Caco-2 (cell line): ENCODE data around the gene FUBP3. TPM values are rescaled to one million over a fixed set of nuclear protein-coding genes. Genes with fewer than 3 reads are reported as not detected.

ENCODE experiments used
- BruUV-seq: library from RNA; stranded (reverse); fragments of 400-500 nt; replicated peaks from 2 replicates; lab custom pipeline; 2021; lab: Mats Ljungman, UMichigan
- CTCF ChIA-PET: fragments of 300-600 bp; sonication (Branson Sonifier 250); formaldehyde crosslinking; loops from one replicate; lab custom pipeline; 2022; ENCODE audit warnings: antibody characterized with exemption; lab: Charles Lee
- POLR2A ChIA-PET: fragments of 300-600 bp; sonication (Branson Sonifier 250); formaldehyde crosslinking; loops from one replicate; lab custom pipeline; 2022; ENCODE audit warnings: antibody characterized with exemption; lab: Charles Lee
- DNase-seq, 2 experiments: peaks; one replicate each; pipeline versions ENCODE4 v3.0.0 to v3.0.0-alpha.2; 2020 to 2022
- H3K27me3 ChIP-seq: replicated peaks from 2 replicates; pipeline ENCODE4 v1.6.0; 2011; ENCODE audit warnings: low read length; ENCODE audit not compliant: control insufficient read depth, insufficient read depth
- H3K36me3 ChIP-seq: 2 replicates; pipeline ENCODE4 v1.5.1; 2011; ENCODE audit warnings: low read length; ENCODE audit not compliant: control insufficient read depth, insufficient read depth
- H3K4me1 ChIP-seq: fragments of 250-450 bp; sonication (Bioruptor Pico); 2 replicates; pipeline ENCODE4 v1.5.1; 2020; ENCODE audit warnings: mild to moderate bottlenecking
- H3K4me3 ChIP-seq: 2 replicates; pipeline ENCODE4 v1.5.1; 2011; ENCODE audit warnings: low read depth, mild to moderate bottlenecking, control low read depth, low read length
- H3K9me3 ChIP-seq: fragments of 250-450 bp; sonication (Bioruptor Pico); 2 replicates; pipeline ENCODE4 v1.5.1; 2020; ENCODE audit warnings: mild to moderate bottlenecking, moderate library complexity
- H3K27ac Mint-ChIP-seq: one replicate; pipeline ENCODE4 v1.8.0; 2022; ENCODE audit warnings: mixed read lengths; ENCODE audit not compliant: unreplicated experiment
- H3K27me3 Mint-ChIP-seq: one replicate; pipeline ENCODE4 v1.8.0; 2022; ENCODE audit warnings: mixed read lengths; ENCODE audit not compliant: insufficient read depth, unreplicated experiment
- H3K36me3 Mint-ChIP-seq: one replicate; pipeline ENCODE4 v1.8.0; 2022; ENCODE audit warnings: mild to moderate bottlenecking, mixed read lengths; ENCODE audit not compliant: insufficient read depth, unreplicated experiment
- H3K4me1 Mint-ChIP-seq: one replicate; pipeline ENCODE4 v1.8.0; 2022; ENCODE audit warnings: low read depth, mixed read lengths; ENCODE audit not compliant: unreplicated experiment
- H3K4me3 Mint-ChIP-seq: one replicate; pipeline ENCODE4 v1.8.0; 2022; ENCODE audit warnings: mild to moderate bottlenecking, moderate library complexity, mixed read lengths; ENCODE audit not compliant: unreplicated experiment
- H3K9me3 Mint-ChIP-seq: one replicate; pipeline ENCODE4 v1.8.0; 2022; ENCODE audit warnings: mixed read lengths; ENCODE audit not compliant: unreplicated experiment
- CTCF ChIP-seq, 2 experiments: fragments of 200-600 bp in 1 of 2; IDR thresholded peaks; 1 replicate in 1 of 2; 2 replicates in 1 of 2; pipeline versions ENCODE4 v1.5.1 to v1.8.0; 2011 to 2022; ENCODE audit warnings: antibody characterized with exemption in 1 of 2, control low read depth in 1 of 2, inconsistent platforms in 1 of 2, low read depth in 1 of 2, low read length in 1 of 2, mild to moderate bottlenecking in 1 of 2, moderate library complexity in 1 of 2; ENCODE audit not compliant: insufficient read depth in 1 of 2, severe bottlenecking in 1 of 2, unreplicated experiment in 1 of 2
- intact Hi-C: fragments of 100-400 bp; cut with micrococcal nuclease; formaldehyde crosslinking; loops from one replicate; pipeline ENCODE4 v1.10.0; 2022; ENCODE audit not compliant: unreplicated experiment
- total RNA-seq: library from RNA; stranded (reverse); gene quantifications from 2 replicates; pipeline ENCODE4 v1.2.3, GENCODE V29; 2022

The FUBP3 gene
- total RNA-seq, 1 experiment from 2014 or later, result 76.1 TPM

- ChIA-PET POLR2A (interaction anchor here (0.6 kb wide), 1 partner anchor 39 kb away, joined by 3 read pairs; no protein-coding TSS in a partner anchor), CTCF (no interaction called here)
- Mint-ChIP-seq H3K9me3 (peaks cover 2% of the 10 kb centered on the region), H3K36me3 (no peaks in the 10 kb centered on the region), H3K4me1 (no peaks in the 10 kb centered on the region), H3K4me3 (no peak overlapping the region), H3K27ac (no peak overlapping the region), H3K27me3 (peaks cover 13% of the 10 kb centered on the region)
- intact Hi-C loops, result no loop called here
- Histone ChIP-seq H3K36me3 (no peaks in the 10 kb centered on the region), H3K4me1 (no peaks in the 10 kb centered on the region), H3K9me3 (no peaks in the 10 kb centered on the region), H3K4me3 (no peak overlapping the region), H3K27me3 (no peaks in the 10 kb centered on the region)
- DNase-seq, result no peak
- no TSS peak for BruUV-seq
- no peak for TF ChIP-seq CTCF (IDR thresholded peaks at IDR 0.05; ENCODE audit: insufficient read depth in 1 of 2, low read depth in 1 of 2, low read length in 1 of 2, severe bottlenecking in 1 of 2, unreplicated experiment in 1 of 2)
Observed at GRCh38 chr9:130651752-130652151, 72.4 kb downstream of the FUBP3 start.

GRCh38 chr9:130654879-130655278 lies 75.5 kb downstream of the FUBP3 start:
- CTCF ChIA-PET, result no interaction called here
- Mint-ChIP-seq H3K4me1 (no peaks in the 10 kb centered on the region), H3K27ac (no peak overlapping the region), H3K4me3 (no peak overlapping the region), H3K9me3 (no peaks in the 10 kb centered on the region), H3K36me3 (no peaks in the 10 kb centered on the region), H3K27me3 (peaks cover 25% of the 10 kb centered on the region)
- Histone ChIP-seq H3K9me3 (0 out of 2 replicates have a peak, but pooled peaks cover 6% of the 10 kb centered on the region), H3K27me3 (no peaks in the 10 kb centered on the region), H3K36me3 (no peaks in the 10 kb centered on the region), H3K4me3 (no peak overlapping the region), H3K4me1 (no peaks in the 10 kb centered on the region)
- no TSS peak for BruUV-seq
- POLR2A ChIA-PET, result no interaction called here
- no peak for TF ChIP-seq CTCF (IDR thresholded peaks at IDR 0.05; ENCODE audit: insufficient read depth in 1 of 2, low read depth in 1 of 2, low read length in 1 of 2, severe bottlenecking in 1 of 2, unreplicated experiment in 1 of 2)
- intact Hi-C loops, result no loop called here
- DNase-seq, result no peak

- Histone ChIP-seq H3K4me3 (no peak overlapping the region), H3K9me3 (0 out of 2 replicates have a peak, but pooled peaks cover 6% of the 10 kb centered on the region), H3K27me3 (peaks cover 6% of the 10 kb centered on the region), H3K36me3 (no peaks in the 10 kb centered on the region), H3K4me1 (no peaks in the 10 kb centered on the region; the same call in 1 of the 2 replicates)
- H3K9me3 Mint-ChIP-seq, result no peaks in the 10 kb centered on the region
- intact Hi-C loops, result no loop called here
- H3K4me3 Mint-ChIP-seq, result peak overlapping the region; percentile 67
- peaks cover 33% of the 10 kb centered on the region for H3K27me3 Mint-ChIP-seq
- no peaks in the 10 kb centered on the region for H3K36me3 Mint-ChIP-seq
- H3K27ac Mint-ChIP-seq, result no peak overlapping the region
- ChIA-PET CTCF (no interaction called here), POLR2A (no interaction called here)
- DNase-seq, result no peak
- TF ChIP-seq CTCF (IDR thresholded peaks at IDR 0.05; ENCODE audit: insufficient read depth in 1 of 2, low read depth in 1 of 2, low read length in 1 of 2, severe bottlenecking in 1 of 2, unreplicated experiment in 1 of 2), result no peak
- H3K4me1 Mint-ChIP-seq, result no peaks in the 10 kb centered on the region
- no TSS peak for BruUV-seq
Observed at GRCh38 chr9:130658893-130659698, 79.7 kb downstream of the FUBP3 start.
